OCI-LY7 (cell line): ENCODE measurements around the gene RUNX1. TPM values are rescaled to one million over a fixed set of nuclear protein-coding genes. Genes with fewer than 3 reads are reported as not detected.

Experiments used
- BruUV-seq: library from RNA; stranded (reverse); fragments of 400-500 nt; replicated peaks from 2 replicates; lab custom pipeline; 2021; lab: Mats Ljungman, UMichigan
- CTCF ChIA-PET: fragments of 300-600 bp; sonication (Branson Sonifier 250); formaldehyde crosslinking; loops from one replicate; lab custom pipeline; 2022; ENCODE audit warnings: antibody characterized with exemption; ENCODE audit not compliant: unreplicated experiment; lab: Charles Lee
- POLR2A ChIA-PET: fragments of 300-600 bp; sonication (Branson Sonifier 250); formaldehyde crosslinking; loops from one replicate; lab custom pipeline; 2022; ENCODE audit warnings: antibody characterized with exemption; lab: Charles Lee
- DNase-seq: peaks from one replicate; pipeline ENCODE4 v3.0.0-alpha.2; 2015; ENCODE audit warnings: low spot score
- H2AFZ ChIP-seq: fragments of 200-600 bp; sonication (generic), shearing (Covaris generic); 2 replicates; pipeline ENCODE4 v1.6.1; 2014; ENCODE audit warnings: mild to moderate bottlenecking, antibody characterized with exemption, low read length, moderate library complexity
- H3K27ac ChIP-seq: fragments of 200-600 bp; sonication (generic); 2 replicates; pipeline ENCODE4 v1.5.1; 2014; ENCODE audit warnings: mixed run types, low read depth, mild to moderate bottlenecking, moderate library complexity, low read length, inconsistent platforms; ENCODE audit not compliant: poor library complexity, severe bottlenecking
- H3K36me3 ChIP-seq: fragments of 200-600 bp; sonication (generic); 2 replicates; pipeline ENCODE4 v1.6.1; 2014; ENCODE audit warnings: mild to moderate bottlenecking, antibody characterized with exemption, low read length, moderate library complexity, mixed read lengths; ENCODE audit not compliant: insufficient read depth
- H3K4me1 ChIP-seq: fragments of 200-600 bp; sonication (generic); 2 replicates; pipeline ENCODE4 v1.5.1; 2014; ENCODE audit warnings: mild to moderate bottlenecking, low read length; ENCODE audit not compliant: insufficient read depth, poor library complexity, severe bottlenecking
- H3K4me2 ChIP-seq: fragments of 200-600 bp; sonication (generic); 2 replicates; pipeline ENCODE4 v1.6.1; 2014; ENCODE audit warnings: mild to moderate bottlenecking, low read length
- H3K4me3 ChIP-seq: fragments of 200-600 bp; sonication (generic); 2 replicates; pipeline ENCODE4 v1.5.1; 2014; ENCODE audit warnings: mild to moderate bottlenecking, low read depth, low read length; ENCODE audit not compliant: poor library complexity, severe bottlenecking
- H3K79me2 ChIP-seq: fragments of 200-600 bp; sonication (generic); 2 replicates; pipeline ENCODE4 v1.6.1; 2016; ENCODE audit warnings: low read depth, mild to moderate bottlenecking, low read length, moderate library complexity, mixed read lengths; ENCODE audit not compliant: insufficient read depth
- H3K9me2 ChIP-seq: fragments of 200-600 bp; sonication (generic); 2 replicates; pipeline ENCODE4 v1.6.1; 2016; ENCODE audit warnings: mild to moderate bottlenecking, low read length, mixed read lengths; ENCODE audit not compliant: insufficient read depth
- H3K9me3 ChIP-seq: fragments of 200-600 bp; sonication (generic); 2 replicates; pipeline ENCODE4 v1.6.1; 2014; ENCODE audit warnings: mild to moderate bottlenecking, mixed run types, low read length, mixed read lengths
- H4K20me1 ChIP-seq: fragments of 200-600 bp; sonication (generic); 2 replicates; pipeline ENCODE4 v1.6.1; 2014; ENCODE audit warnings: mild to moderate bottlenecking, antibody characterized with exemption, low read length, moderate library complexity, mixed read lengths; ENCODE audit not compliant: insufficient read depth
- CTCF ChIP-seq: fragments of 200-600 bp; sonication (generic); conservative IDR thresholded peaks from 2 replicates; pipeline ENCODE4 v1.5.1; 2014; ENCODE audit warnings: mild to moderate bottlenecking, antibody characterized with exemption, low read length, moderate library complexity, mixed read lengths
- EZH2phosphoT487 ChIP-seq: fragments of 200-600 bp; sonication (generic); IDR thresholded peaks from 2 replicates; pipeline ENCODE4 v1.6.1; 2018; ENCODE audit warnings: low read depth, borderline replicate concordance, mild to moderate bottlenecking, mixed run types, antibody characterized with exemption, low read length, moderate library complexity, mixed read lengths
- intact Hi-C: fragments of 100-400 bp; cut with micrococcal nuclease; formaldehyde crosslinking; loops from one replicate; pipeline ENCODE4 v1.10.0; 2022; ENCODE audit not compliant: unreplicated experiment
- total RNA-seq, 2 experiments: library from RNA; depleted of rRNA in 1 of 2; stranded (reverse); fragments of >200 nt in 1 of 2; shearing (Covaris generic) in 1 of 2; gene quantifications; 2 replicates each; pipeline ENCODE4 v1.2.3, GENCODE V29; 2014 to 2022

RUNX1 gene
- total RNA-seq, 2 experiments from 2014 or later: 30.5 to 40.8 TPM

- Histone ChIP-seq H3K27ac (no peak overlapping the region), H3K9me2 (no peaks in the 10 kb centered on the region), H3K4me2 (no peak overlapping the region), H3K79me2 (peaks cover 34% of the 10 kb centered on the region; the same call in 1 of the 2 replicates), H3K4me1 (peaks cover 11% of the 10 kb centered on the region), H4K20me1 (peaks cover 23% of the 10 kb centered on the region; the same call in 1 of the 2 replicates), H2AFZ (no peak overlapping the region), H3K36me3 (peaks cover 7% of the 10 kb centered on the region; the same call in 1 of the 2 replicates), H3K4me3 (no peak overlapping the region), H3K9me3 (no peaks in the 10 kb centered on the region)
- CTCF ChIA-PET: no interaction called here
- POLR2A ChIA-PET: no interaction called here
- TF ChIP-seq CTCF (no peak), EZH2phosphoT487 (no peak)
- no TSS peak for BruUV-seq
- intact Hi-C loops: no loop called here
- no peak for DNase-seq
Measured at GRCh38 chr21:34969423-34970166, 79.5 kb downstream of the RUNX1 start.

- H3K36me3 ChIP-seq: peaks cover 10% of the 10 kb centered on the region; the same call in 1 of the 2 replicates
- no peaks in the 10 kb centered on the region for H3K9me2 ChIP-seq
- no peaks in the 10 kb centered on the region for H3K9me3 ChIP-seq
- BruUV-seq: no TSS peak
- no peak overlapping the region for H3K4me3 ChIP-seq
- no peak for DNase-seq
- H3K4me2 ChIP-seq: no peak overlapping the region
- no peak for TF ChIP-seq CTCF
- TF ChIP-seq EZH2phosphoT487: no peak
- H3K27ac ChIP-seq: no peak overlapping the region
- peaks cover 16% of the 10 kb centered on the region; the same call in 1 of the 2 replicates for H4K20me1 ChIP-seq
- CTCF ChIA-PET: no interaction called here
- H2AFZ ChIP-seq: no peak overlapping the region
- intact Hi-C loops: no loop called here
- H3K4me1 ChIP-seq: peaks cover 2% of the 10 kb centered on the region
- POLR2A ChIA-PET: no interaction called here
- H3K79me2 ChIP-seq: peaks cover 29% of the 10 kb centered on the region; the same call in 1 of the 2 replicates
Measured at GRCh38 chr21:34968414-34969333, 80.4 kb downstream of the RUNX1 start.
